GM20431 (cell line): ENCODE results near the gene EFCAB7.

Experiments used
- in situ Hi-C: fragments of 300-500 bp; cut with MseI, MboI; formaldehyde crosslinking; loops from one replicate; pipeline ENCODE4 v1.15.0; 2020; ENCODE audit warnings: low sequenced_read_pairs; ENCODE audit not compliant: unreplicated experiment

Gene EFCAB7

GRCh38 chr1:63601061-63601460 lies 77.7 kb downstream of the EFCAB7 start:
- in situ Hi-C loops: loop anchor here (25.0 kb wide), 1 partner anchor 536 kb away; no protein-coding TSS in a partner anchor

DNA sequence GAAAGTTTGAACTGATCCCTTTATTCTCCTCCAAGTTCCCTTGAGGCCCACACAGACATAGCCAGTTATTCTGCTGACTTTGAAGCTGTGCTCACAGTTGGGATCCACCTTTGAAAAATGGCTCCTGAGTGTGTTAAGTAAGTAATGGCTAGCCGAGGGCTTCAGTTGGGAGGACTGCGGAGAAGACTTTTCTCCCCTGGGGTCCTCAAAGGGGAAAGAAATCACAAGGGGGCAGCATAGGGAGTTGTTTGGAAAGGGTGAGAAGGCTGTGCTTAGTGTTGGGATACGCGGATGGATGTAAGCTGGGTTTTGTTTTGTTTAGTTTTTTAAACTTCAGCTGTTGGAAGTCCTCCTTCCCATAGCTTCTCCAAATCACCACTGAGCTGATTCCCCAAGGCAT lies 78.1 kb downstream of the EFCAB7 start:
- in situ Hi-C loops: loop anchor here (25.0 kb wide), 1 partner anchor 536 kb away; no protein-coding TSS in a partner anchor

- in situ Hi-C loops: loop anchor here (25.0 kb wide), 1 partner anchor 535 kb away; no protein-coding TSS in a partner anchor
Observed at GRCh38 chr1:63601912-63602311, 78.6 kb downstream of the EFCAB7 start.

DNA sequence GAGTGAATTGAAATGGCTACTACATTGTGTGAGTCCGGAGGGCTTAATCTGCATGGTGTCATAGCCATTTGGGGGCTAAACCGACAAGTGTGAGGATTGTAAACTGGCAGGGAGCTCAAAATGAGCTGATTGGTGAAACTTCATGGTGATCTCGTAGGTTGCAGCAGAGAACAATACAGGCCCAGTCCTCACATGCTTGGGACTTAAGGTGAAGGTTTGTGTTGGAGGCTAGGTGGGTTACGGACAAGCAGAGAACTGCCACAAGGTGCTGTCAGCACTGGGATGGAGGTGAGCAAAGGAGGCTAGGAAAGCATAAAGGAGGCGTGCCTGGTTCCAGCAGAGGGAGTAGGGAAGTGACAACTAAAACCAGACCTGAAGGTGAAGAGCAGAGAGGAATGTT lies 79.3 kb downstream of the EFCAB7 start:
- in situ Hi-C loops: loop anchor here (25.0 kb wide), 1 partner anchor 535 kb away; no protein-coding TSS in a partner anchor

GRCh38 chr1:63603810-63604209 lies 80.5 kb downstream of the EFCAB7 start:
- in situ Hi-C loops: loop anchor here (25.0 kb wide), 1 partner anchor 533 kb away; no protein-coding TSS in a partner anchor

DNA sequence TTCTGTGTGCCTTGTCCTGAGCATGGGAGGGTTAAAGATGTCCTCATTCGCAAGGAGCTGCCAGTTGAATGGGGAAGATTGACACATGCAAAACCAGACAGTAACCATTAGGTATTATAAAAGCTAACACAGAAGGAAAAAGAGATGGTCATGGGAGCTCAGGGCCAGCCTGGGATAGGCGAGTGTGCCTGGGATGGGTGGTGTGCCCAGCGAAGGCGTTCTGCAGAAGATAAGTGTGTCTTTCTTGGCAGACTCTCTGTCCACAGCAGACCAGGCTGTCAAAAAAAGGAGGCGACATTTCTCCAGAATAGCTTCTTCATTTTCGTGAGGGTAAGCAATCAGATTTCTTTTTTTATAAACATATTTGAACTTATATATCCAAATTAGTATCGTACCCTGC lies 84.0 kb downstream of the EFCAB7 start:
- in situ Hi-C loops: loop anchor here (25.0 kb wide), 1 partner anchor 530 kb away; no protein-coding TSS in a partner anchor

GRCh38 chr1:63611231-63611630 lies 87.9 kb downstream of the EFCAB7 start:
- in situ Hi-C loops: loop anchor here (25.0 kb wide), 1 partner anchor 526 kb away; no protein-coding TSS in a partner anchor

- in situ Hi-C loops: loop anchor here (25.0 kb wide), 1 partner anchor 525 kb away; no protein-coding TSS in a partner anchor
Observed at GRCh38 chr1:63612564-63612963, 89.2 kb downstream of the EFCAB7 start.

GRCh38 chr1:63612971-63613370 lies 89.6 kb downstream of the EFCAB7 start:
- in situ Hi-C loops: loop anchor here (25.0 kb wide), 1 partner anchor 524 kb away; no protein-coding TSS in a partner anchor

- in situ Hi-C loops: loop anchor here (25.0 kb wide), 1 partner anchor 521 kb away; no protein-coding TSS in a partner anchor
Observed at GRCh38 chr1:63615768-63616420, 92.6 kb downstream of the EFCAB7 start.

- in situ Hi-C loops: loop anchor here (25.0 kb wide), 1 partner anchor 520 kb away; no protein-coding TSS in a partner anchor
Observed at GRCh38 chr1:63617450-63617849, 94.1 kb downstream of the EFCAB7 start.

DNA sequence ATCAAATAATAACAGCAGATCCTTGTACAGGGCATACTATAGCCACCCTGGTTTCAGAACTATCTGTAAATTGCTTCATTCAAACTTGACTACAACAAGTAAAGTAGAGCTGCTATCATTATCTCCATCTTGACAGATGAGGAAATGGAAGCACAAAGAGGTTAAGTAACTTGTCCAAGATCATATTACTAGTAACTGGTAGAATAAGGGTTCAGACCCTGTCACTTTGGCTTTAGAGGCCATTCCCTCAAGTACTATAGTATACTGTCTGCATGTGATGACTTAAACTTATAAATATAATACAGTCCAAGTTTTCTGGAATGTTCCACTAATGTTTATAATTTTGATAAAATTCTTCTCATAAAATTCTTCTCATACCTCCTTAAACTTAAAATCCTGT lies 94.7 kb downstream of the EFCAB7 start:
- in situ Hi-C loops: loop anchor here (25.0 kb wide), 1 partner anchor 519 kb away; no protein-coding TSS in a partner anchor

- in situ Hi-C loops: loop anchor here (25.0 kb wide), 1 partner anchor 518 kb away; no protein-coding TSS in a partner anchor
Observed at GRCh38 chr1:63619558-63619957, 96.2 kb downstream of the EFCAB7 start.

- in situ Hi-C loops: loop anchor here (25.0 kb wide), 1 partner anchor 517 kb away; no protein-coding TSS in a partner anchor
Observed at GRCh38 chr1:63620671-63621070, 97.3 kb downstream of the EFCAB7 start.

GRCh38 chr1:63621075-63621474 lies 97.8 kb downstream of the EFCAB7 start:
- in situ Hi-C loops: loop anchor here (25.0 kb wide), 1 partner anchor 516 kb away; no protein-coding TSS in a partner anchor

DNA sequence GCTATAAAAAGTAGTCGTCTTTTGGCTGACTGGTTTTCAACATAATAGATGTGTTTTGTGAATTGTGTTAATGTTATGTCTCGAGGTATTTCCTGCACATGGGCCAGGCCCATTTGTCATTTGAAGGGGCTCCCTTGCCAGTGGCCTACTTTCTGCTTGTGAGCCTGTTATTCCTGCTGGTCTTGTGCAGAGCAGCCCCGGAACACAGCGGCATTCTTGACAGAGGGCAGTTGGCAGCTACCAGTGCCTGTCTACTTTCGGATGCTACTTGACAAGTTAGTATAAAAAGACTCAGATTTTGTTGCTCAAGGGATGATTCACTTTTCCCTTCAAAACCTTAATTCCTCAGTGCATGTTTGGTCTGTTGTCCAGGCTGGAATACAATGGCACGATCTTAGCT lies 98.4 kb downstream of the EFCAB7 start:
- in situ Hi-C loops: loop anchor here (25.0 kb wide), 1 partner anchor 516 kb away; no protein-coding TSS in a partner anchor
